Astrocyte of the spinal cord (primary cell): ENCODE measurements around the gene YTHDC2.
A peak's percentile ranks its signal among the peaks of the same experiment; 100 is the strongest.

Source experiments
- DNase-seq: peaks from one replicate; pipeline ENCODE4 v3.0.0; 2011; ENCODE audit warnings: low read depth, low spot score
- H3K4me3 ChIP-seq: 2 replicates; pipeline ENCODE4 v1.5.1; 2011; ENCODE audit warnings: low read depth, mild to moderate bottlenecking, low read length, moderate library complexity
- CTCF ChIP-seq: IDR thresholded peaks from 2 replicates; pipeline ENCODE4 v1.5.1; 2012; ENCODE audit warnings: low read depth, mild to moderate bottlenecking, low read length, inconsistent platforms
- in situ Hi-C: cut with HindIII; loops from 2 replicates; pipeline ENCODE4 v1.10.0; 2017; ENCODE audit warnings: low sequenced_read_pairs

Gene YTHDC2

GRCh38 chr5:113488645-113489184 lies 24.8 kb upstream of the YTHDC2 start:
- H3K4me3 ChIP-seq = peak overlapping the region; percentile 78
- DNase-seq = no peak
- no peak for TF ChIP-seq CTCF
- in situ Hi-C loops = no loop called here

- DNase-seq = peak; percentile 98
- in situ Hi-C loops = no loop called here
- no peak overlapping the region for H3K4me3 ChIP-seq
- no peak for TF ChIP-seq CTCF
Observed at GRCh38 chr5:113489299-113489698, 24.2 kb upstream of the YTHDC2 start.

- no peak overlapping the region for H3K4me3 ChIP-seq
- no peak for TF ChIP-seq CTCF
- DNase-seq = no peak
- in situ Hi-C loops = no loop called here
Observed at GRCh38 chr5:113490317-113490716, 23.2 kb upstream of the YTHDC2 start.

GRCh38 chr5:113491022-113491421 lies 22.5 kb upstream of the YTHDC2 start:
- DNase-seq = no peak
- H3K4me3 ChIP-seq = no peak overlapping the region
- in situ Hi-C loops = no loop called here
- TF ChIP-seq CTCF = no peak

GRCh38 chr5:113493446-113493845 lies 20.0 kb upstream of the YTHDC2 start:
- TF ChIP-seq CTCF = no peak
- in situ Hi-C loops = no loop called here
- no peak overlapping the region for H3K4me3 ChIP-seq
- DNase-seq = no peak

- peak; percentile 36 for DNase-seq
- in situ Hi-C loops = no loop called here
- no peak for TF ChIP-seq CTCF
Observed at GRCh38 chr5:113495422-113495841, 18.1 kb upstream of the YTHDC2 start.

GRCh38 chr5:113502073-113502472 lies 11.4 kb upstream of the YTHDC2 start:
- no peak for TF ChIP-seq CTCF
- DNase-seq = no peak
- H3K4me3 ChIP-seq = no peak overlapping the region
- in situ Hi-C loops = no loop called here

More at GRCh38 chr5:113495422-113495841, 18.1 kb upstream of the YTHDC2 start:
- no peak overlapping the region for H3K4me3 ChIP-seq
